CD4-positive, alpha-beta T cell treated with Interleukin-10 for 1 hour (primary cell): ENCODE results near the gene RALGDS.

ENCODE experiments used
- DNase-seq: peaks from one replicate; pipeline ENCODE4 v3.0.0-alpha.2; 2020

Gene RALGDS

DNA sequence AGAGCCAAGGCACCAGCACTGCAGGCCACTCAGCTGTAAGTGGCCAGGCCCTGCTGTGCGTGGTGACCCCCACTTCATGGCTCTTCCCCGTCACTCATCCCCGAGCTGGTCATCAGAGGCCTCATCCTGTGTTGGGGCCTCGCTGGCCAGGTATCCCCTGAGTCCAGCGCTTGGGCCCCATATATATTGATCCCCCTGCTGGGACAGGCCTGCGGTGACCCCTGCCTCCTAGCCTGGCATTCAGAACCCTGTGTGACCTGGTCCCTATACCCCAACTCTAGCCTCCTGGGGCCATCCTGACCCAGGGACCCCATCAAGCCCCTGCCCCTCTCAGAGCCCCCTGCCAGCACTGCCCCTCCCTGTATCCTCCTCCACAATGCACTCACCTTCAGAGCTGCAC is 30.0 kb upstream of the RALGDS start:
- DNase-seq: no peak

DNA sequence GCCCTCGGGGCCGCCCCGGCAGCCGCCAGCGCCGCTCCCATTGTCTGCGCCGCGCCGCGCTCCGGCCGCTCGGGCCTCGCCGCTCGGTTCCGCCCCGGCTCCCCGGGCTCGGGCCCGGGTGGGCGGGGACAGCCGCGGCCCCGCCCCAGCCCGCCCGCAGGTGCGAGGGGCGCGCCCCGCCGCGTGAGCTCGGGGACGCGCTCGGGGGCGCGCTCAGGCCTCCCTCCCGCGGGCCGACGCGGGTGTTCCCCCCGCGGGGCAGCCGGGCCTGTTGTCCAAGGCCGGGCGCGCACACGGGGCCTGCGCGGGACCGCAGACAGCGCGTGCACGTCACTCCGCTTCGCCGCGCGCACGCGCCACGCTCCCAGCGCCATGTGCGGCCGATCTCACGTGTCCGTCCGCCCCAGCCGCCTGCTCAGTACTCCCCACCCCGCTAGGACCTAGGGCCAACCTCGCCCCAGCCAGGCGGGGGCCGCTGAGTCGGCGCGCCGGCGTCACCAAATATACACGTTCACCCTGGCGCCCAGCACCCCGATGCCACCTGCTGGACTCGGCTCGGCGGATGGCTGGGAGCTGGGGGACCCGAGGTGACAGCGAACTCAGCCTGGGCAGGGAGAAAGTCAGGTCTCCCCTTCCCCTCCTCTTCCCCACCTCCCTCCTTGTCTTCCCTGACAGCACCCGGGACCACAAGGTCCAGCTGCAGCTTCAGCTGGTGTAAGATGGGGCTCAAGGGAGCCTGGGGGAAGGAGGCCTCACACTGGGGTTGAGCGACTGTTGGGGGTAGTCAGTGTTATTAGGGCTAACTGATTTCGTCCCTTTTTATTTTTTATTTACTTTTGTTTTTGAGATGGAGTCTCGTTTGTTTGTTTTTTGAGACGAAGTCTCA is 28.3 kb upstream of the RALGDS start:
- DNase-seq: peak; percentile 87

DNA sequence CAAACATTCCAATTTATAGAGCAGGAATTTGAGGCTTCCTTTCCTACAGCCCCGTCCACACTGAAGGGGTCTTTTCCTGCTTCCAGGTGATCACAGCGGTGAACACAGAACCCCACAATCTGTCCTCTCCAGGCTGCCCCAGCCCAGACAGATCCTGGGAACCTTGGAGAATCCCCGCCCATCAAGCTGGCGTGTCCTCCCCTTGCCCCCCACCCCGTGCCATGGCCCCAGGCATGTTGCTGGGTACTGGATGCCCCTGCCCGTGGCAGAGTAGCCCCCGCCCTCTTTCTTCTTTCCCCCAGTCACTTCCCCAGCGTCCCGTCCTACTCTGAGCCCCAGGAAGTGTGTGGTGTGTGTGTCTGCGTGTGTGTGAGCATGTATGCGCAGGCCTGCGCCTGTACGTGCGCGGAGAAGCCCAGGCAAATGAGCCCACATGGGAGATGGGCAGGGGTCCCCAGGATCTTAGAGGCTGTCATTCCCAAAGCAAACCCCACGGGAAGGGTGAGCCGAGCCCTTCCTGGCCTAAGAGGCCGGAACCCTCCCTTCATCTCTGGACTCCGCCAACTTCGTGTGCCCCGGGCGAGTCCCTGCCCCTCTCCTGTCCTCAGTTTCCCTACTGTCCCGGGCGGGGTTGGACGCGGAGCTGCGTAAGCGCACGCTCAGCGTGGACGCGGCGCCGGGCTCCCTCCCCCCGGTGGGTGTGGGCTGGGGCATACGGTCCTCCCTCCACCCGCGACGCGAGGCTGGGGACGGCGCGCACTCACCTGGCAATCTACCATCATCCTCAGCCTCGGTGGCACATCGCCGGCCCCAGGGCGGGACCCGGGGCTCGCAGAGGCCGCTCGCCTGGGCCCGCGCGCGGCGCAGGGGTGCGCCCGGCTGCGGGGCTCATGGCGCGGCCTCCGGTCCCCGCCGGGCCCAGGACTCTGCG is 27.4 kb upstream of the RALGDS start:
- peak; percentile 83 for DNase-seq

DNA sequence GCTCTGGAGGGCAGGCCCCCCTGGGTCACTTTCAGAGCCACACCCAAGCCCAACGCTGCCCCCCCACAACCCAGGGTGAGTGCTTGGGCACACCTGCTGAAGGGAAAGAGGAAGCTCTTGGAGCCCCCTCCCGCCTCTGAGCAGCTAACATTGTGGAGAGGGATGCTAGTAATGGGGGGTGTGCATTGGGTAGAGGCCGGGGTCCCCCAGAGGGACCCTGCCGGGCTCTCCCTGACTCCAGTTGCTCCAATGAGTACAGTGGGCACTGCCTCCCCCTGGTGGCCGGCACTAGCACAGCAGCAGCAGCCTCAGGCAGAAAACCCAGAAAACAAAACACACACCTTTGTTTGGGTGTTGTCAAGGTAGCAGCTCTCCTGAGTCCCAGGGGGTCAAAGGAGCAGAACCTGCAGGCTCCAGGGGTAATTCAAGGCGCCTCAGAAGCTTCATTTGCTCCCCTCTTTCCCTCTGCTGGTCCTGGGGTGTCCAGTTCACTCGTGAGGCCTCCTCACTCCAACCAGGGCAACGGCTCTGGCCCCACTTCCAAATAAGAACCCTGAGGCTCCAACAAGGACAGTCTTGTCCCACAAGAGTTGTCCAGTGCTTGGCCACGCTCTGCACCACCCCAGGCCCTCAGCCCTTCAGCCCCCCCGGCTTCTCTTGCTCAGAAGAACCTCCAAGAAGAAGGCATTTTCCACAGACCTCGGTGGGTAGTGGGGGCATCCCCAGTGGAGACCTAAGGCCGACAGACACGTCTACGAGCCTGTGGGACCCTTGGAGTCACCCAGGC is 26.6 kb upstream of the RALGDS start:
- peak; percentile 93 for DNase-seq

DNA sequence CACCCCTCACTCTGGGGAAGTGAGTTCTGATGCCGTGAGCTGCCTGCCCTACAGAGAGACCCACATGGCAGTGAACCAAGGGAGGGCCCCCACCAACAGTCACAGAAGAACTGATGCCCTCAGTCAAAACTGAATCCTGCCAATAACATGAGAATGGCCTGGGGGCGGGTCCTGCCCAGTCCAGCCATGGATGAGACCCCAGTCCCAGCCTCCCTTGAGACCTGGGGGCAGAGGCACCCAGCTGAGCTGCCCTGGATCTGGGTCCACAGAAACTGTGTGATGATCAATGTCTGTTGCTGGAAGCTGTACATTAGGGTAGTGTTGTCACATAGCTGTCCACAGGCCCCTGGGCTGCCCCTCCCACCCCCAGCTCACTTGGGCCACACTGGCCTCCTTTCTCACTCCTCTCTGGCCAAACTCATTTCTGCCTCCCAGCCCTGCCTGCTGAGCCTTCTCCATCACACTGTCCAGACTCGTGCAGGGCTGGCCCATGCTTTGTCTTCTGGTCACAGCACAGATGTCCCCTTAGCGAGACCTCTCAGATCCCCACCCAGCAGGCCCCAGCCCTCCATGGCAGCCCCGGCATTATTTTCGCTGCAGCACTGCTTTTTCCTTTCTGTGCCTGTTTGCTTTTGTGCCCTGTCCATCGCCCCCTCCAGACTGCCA is 25.8 kb upstream of the RALGDS start:
- DNase-seq: no peak

DNA sequence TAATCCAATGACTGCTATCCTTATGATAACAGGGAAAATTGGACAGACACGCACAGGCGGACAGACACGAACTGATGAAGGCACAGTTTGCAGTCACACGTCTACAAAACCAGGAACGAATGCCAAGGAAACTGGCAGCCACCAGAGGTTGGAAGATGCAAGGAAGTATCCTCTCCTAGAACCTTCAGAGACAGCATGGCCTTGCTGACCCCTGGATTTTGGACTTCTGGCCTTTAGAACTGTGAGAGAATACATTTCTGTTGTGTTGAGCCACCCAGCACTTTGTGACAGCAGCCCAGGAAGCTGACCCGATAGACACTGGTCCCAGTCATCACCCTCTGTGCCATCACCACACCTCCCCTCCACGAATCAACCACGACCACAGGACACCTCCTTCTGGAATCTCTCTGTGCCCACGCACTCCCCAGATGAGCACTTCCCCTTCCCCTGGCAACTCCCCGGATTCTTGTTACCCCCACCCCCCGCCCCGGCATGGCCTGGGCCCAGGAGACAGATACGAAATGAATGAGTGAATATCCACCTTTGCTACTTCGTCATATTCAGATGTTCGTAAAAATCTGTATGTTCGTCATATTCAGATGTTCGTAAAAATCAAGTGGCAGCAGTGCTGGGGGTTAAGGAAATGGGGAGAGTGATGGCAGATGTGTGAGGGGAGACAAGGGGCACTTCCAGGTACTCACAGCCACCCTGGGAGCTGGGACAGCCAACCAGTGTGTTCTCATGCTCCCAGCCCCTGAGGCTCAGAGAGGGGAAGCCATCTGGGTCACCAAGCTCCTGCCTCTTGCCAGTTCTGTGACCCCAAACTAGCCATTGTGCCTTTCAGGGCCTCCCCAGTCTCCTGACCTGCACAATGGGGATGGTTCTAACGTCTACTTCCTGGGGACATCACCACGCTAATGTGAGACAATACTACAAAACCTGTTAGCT is 24.1 kb upstream of the RALGDS start:
- peak; percentile 14 for DNase-seq

DNA sequence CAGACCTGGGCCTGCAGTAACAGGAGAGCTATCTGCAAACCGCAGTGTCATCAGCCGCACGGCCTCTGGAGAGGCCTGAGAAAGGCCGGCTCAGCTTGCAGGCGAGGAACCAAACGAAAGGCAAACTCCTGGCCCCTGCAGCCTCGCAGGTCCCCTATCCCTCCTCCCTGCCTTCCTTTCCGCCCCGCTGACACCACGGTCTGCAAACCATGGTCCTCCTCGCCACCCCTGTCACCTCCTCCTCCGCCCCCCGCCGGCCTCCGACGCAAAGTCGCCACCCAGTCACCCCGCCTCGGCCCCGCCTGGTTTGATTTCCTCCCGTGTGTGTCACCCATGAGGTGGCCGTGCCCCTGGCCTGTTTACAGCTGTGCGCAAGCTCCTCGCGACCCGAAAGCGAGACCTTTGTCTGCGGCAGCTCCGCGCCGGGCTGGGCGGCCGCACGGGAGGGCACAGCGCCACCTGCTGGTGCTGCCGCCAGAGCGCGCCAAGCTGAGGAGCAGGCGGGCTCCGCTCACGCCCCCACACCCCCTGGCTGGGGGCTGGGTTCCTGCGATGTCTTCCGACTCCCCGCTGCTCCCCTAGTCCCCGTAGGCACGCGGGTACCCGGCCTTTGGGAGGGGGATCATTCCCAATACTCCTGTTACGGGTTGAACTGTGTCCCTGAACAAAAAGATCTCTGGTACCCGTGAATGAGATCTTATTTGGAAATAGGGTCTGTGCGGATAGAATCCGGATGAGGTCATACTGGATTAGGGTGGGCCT is 23.3 kb upstream of the RALGDS start:
- peak; percentile 93 for DNase-seq

DNA sequence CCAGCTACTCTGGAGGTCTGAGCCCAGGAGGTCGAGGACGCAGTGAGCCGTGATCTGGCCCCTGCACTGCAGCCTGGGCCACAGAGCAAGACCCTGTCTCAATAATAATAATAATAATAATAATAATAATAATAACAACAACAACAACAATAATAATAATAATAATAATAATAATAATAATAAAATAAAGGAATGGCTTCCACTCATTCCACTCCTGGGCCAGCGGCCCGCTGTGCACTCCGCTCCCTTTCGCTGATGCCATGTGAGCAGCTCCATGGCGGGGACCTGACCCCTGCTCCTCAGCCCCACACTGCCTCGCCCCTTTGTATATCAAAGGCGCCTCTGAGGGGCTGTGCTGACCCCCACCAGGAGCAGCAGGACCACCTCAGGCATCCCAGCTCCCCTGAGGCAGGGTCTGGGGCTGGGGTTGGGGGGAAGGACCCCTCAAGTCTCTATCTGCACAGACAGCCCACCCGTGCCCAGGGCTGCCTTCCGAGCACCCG is 22.6 kb upstream of the RALGDS start:
- peak; percentile 5 for DNase-seq

DNA sequence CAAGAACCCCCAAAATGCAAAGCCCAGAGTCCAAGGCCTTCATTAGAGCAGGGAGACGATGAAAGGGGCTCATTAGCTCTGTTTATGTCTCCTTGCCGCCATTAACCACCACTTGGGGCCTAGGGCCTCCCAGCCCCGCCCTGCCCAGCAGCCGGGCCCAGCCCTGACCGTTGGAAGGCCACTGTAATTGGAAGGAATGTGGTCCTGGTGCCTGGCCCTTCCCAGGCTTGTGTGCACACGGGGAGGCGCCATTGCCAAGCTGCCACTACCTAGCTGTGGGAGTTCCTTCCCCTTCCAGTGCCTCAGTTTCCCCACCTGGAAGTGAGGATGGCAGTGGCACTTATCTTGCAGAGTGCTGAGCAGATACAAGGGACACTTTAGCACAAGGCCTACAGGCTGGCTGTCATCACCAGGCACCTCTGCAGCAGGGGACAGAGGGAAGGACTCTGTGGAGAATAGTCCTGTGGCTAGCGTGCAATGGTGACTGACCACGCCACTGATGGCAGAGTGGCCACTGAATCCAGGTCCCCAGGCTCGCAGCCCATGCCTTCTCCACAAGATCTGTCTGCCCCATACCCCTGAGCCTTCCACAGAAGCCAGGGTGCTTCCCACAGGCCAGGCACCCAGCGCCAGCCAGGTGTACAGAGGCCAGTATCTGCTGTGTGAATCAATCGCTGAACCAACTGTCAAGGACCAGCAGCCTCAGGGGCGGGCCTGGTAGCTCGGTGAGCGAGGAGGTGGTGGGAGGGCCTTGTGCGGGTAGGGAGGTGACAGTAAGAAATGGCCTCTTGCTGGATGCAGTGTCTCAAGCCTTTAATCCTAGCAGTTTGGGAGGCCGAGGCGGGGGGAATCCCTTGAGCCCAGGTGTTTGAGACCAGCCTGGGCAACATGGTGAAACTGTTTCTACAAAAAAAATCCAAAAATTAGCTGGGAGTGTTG is 21.9 kb upstream of the RALGDS start:
- DNase-seq: peak; percentile 64

DNA sequence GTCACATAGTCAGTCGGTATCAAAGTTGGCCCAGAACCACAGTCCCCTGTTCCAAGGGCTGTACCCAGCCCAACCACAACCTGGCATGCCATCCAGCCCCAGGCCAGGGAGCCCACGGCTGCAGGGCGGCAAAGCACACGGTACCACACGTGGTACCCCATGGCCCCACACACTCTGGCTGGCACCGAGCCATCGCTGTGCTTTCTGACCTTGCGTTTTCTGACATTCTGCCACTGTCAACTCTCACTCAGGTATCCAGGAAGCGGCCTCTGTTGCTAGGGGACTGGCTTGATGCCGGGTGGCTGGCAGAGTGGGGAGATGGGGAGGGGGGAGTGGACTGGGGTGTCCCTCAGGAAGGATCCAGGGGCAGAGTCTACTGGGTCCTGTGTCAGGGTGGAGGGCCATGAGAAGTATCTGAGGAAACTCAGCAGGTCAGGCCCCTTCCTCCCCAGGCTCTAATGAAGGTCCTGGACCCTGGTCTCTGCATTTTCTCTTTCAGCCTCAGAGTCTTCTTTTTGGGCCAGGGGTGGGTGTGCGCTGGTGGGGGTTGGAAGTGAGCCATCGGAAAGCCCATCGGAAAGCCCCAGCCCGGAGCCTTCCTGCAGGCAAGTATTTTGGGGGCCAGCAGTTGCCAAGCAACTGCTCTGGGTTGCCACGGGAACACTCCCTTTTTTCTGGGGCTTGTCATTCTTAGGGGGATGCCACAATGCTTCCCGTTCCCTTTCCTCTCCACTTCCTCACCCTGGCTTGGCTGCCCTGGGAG is 21.0 kb upstream of the RALGDS start:
- peak; percentile 92 for DNase-seq

DNA sequence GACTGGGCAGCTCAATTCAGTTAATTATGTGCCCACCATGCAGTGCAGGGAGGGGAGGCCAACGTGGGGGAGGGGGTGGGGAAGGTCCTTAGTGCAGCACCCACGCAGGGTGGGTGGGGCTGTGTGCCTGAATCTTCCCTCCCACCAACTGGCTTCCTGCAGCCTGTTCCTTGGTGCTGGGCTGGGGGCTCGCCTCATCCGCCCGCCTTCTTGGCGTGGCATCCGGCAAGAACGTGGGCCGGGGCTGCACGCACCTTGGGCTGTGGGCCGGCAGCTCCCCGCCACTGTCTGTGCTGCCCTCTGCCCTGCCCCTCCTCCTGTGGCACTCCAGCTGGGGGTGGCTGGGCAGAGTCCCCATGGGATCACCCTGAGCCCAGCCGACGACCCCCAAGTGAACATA is 19.6 kb upstream of the RALGDS start:
- DNase-seq: no peak

DNA sequence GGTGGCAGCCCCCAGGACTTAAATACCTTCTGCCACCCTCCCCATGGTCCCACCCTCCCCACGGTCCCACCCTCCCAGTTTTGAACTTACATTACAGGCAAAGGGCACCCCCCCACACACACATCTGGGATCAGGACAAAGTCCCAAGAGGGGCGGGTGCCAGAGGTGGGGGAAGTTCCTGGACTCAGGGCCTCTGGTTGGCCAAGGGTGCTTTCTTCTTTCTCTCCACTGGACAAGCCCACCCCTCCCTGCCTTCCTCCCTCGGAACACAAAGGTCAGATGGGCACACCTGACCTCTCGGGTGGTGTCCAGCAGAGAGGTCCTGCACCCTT is 19.1 kb upstream of the RALGDS start:
- DNase-seq: no peak

DNA sequence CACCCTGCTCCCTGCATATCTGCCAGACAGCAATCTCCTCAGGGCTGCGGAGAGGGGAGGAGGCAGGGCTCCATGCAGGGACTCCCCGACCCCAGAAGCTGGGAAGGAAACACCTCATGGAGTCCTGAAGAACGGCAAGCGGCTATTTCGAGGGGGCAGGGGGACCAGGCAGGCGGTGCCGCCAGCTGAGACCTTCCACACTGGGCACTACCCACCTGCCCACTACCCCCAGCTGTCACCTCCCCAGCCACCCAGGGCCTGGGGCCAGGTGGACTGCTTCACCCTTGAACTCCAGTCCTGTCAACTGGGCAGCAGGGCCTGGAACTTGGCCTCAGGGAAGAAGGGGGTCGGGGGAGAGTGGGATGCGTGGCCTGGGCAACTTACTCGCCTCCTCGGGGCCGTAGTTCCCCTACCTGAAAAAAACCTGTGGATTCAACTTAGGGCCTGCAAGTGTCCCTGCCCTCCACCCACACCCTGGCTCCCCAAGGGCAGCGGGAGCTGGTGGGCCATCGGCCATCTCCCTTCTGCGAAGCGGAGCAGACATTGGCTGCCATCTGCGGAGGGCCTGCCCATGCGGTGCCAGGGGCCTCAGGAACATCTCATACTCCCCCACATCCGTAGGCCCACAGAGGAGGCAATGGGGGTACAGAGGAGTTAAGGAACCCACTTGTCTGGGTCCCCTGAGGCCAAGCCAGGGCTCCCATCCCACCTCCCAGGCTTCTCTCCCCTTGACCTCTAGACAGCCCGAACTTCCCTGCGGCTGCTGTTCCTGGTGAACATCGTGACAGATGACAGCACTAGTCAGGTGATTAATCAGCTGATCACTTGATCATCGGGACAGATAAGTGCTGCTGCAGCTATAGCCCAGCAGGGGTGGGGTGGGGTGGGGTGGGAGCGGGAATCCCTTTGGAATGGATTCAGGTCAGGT is 18.5 kb upstream of the RALGDS start:
- DNase-seq: no peak

DNA sequence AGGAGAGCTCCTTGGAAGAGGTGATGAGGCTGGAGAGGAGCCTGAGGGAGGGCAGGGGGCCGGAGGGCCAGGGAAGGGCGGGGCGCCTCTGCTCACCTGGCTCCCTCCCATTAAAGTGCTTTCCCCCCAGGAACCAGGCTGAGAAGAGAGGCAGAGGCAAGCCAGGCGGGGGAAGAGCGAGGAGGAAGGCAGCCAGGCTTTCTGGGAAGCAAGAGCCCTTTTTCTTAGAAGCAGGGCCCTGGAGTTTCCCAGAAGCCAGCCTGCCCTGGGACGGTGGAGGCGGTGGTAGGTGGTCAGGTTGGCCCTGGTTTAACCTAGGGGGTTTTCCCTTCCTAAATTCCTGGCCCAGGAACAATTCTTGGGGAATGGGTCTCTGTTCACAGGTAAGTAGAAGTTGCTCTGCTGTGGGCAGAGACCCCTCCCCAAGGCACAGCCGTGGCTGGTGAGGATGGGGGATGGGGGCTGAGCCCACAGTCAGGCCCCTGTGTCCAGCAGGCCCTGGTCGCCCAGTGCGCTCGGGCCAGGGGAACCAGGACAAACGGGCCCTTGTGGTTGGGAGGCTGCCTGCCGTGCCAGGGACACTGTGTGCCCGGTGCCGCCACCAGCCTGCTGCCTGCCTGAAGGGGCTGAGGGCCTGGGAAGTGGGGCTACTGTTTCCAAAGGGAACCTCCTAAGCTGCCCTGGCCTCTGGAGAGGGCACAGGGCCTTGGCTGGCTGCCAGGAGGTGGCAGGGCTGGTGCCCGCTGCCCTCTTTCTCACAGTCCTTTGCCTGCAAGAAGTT is 16.6 kb upstream of the RALGDS start:
- peak; percentile 50 for DNase-seq

DNA sequence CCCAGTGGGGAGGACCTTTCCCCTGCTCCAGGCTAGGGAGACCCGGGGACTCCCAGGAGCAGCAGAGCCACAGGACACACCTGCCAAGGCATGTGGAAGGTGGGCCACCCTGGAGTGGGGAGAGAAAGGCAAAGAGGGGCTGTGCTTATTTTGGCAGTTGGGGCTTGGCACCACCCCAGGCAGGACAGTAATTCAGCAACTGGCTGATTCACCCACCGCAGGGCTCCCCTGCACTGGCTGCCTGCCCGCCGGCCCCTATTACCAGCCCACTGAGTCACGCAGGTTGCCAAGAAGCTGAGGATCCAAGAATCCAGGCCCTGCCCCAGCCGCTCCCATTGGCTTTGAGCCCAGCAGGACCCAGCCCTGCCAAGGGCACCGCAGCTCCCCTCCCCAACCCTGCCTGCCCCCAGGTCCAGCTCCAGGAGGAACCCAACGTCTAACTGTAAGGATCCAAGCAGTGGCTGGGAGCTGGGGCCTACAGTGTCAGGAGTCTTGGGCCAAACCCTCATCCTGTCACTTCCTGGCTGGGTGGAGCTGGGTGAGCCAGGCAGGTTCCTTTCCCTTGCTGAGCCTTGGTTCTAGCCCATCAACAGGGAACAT is 14.2 kb upstream of the RALGDS start:
- DNase-seq: peak; percentile 61
